ENCODE data around the gene PYHIN1.

The PYHIN1 gene

GRCh38 chr1:158946785-158947184, 15.4 kb downstream of the PYHIN1 start:
- no peaks in the 10 kb centered on the region for H3K9me3 Mint-ChIP-seq
- no peaks in the 10 kb centered on the region for H3K27me3 Mint-ChIP-seq
- peak overlapping the region; percentile 51 to 88 for H3K27ac Mint-ChIP-seq
- peaks cover 40 to 75% of the 10 kb centered on the region in 2 donors for H3K4me1 Mint-ChIP-seq (ENCODE audit: low read depth in 2 of 2)
- DNase-seq, result no peak
- ATAC-seq (replicated peaks), result no peak
- H3K4me3 Mint-ChIP-seq, result peak overlapping the region in 1 of 2 donors; percentile 52
- peaks cover 96% of the 10 kb centered on the region for H3K36me3 Mint-ChIP-seq (ENCODE audit: insufficient read depth)

GRCh38 chr1:158951956-158952355, 20.6 kb downstream of the PYHIN1 start:
- Mint-ChIP-seq H3K27me3 (no peaks in the 10 kb centered on the region), H3K4me1 (ENCODE audit: low read depth in 2 of 2) (peaks cover 25 to 39% of the 10 kb centered on the region in 2 donors), H3K36me3 (ENCODE audit: insufficient read depth) (peaks cover 60% of the 10 kb centered on the region), H3K9me3 (peaks cover 0 to 2% of the 10 kb centered on the region in 2 donors), H3K27ac (no peak overlapping the region), H3K4me3 (peak overlapping the region in 1 of 2 donors; percentile 13)
- DNase-seq, result no peak
- no peak for ATAC-seq (replicated peaks)

- H3K27me3 Mint-ChIP-seq, result no peaks in the 10 kb centered on the region
- H3K9me3 Mint-ChIP-seq, result peaks cover 0 to 2% of the 10 kb centered on the region in 2 donors
- peak overlapping the region in 1 of 2 donors; percentile 65 for H3K27ac Mint-ChIP-seq
- no peak for ATAC-seq (replicated peaks)
- peaks cover 23 to 34% of the 10 kb centered on the region in 2 donors for H3K4me1 Mint-ChIP-seq (ENCODE audit: low read depth in 2 of 2)
- H3K36me3 Mint-ChIP-seq (ENCODE audit: insufficient read depth), result peaks cover 56% of the 10 kb centered on the region
- peak overlapping the region in 1 of 2 donors; percentile 13 for H3K4me3 Mint-ChIP-seq
- DNase-seq, result no peak
Measured at GRCh38 chr1:158952416-158952815, 21.1 kb downstream of the PYHIN1 start.

- H3K4me1 Mint-ChIP-seq (ENCODE audit: low read depth in 2 of 2), result peaks cover 10 to 28% of the 10 kb centered on the region in 2 donors
- peaks cover 18% of the 10 kb centered on the region for H3K36me3 Mint-ChIP-seq (ENCODE audit: insufficient read depth)
- no peak overlapping the region for H3K4me3 Mint-ChIP-seq
- peaks cover 10 to 22% of the 10 kb centered on the region in 2 donors for H3K9me3 Mint-ChIP-seq
- no peak for ATAC-seq (replicated peaks)
- peak overlapping the region in 1 of 2 donors; percentile 1 for H3K27ac Mint-ChIP-seq
- DNase-seq, result no peak
- H3K27me3 Mint-ChIP-seq, result no peaks in the 10 kb centered on the region
Measured at GRCh38 chr1:158961178-158961577, 29.8 kb downstream of the PYHIN1 start.

GRCh38 chr1:158962983-158963382, 31.6 kb downstream of the PYHIN1 start:
- peak overlapping the region; percentile 78 to 92 for H3K27ac Mint-ChIP-seq
- peaks cover 18% of the 10 kb centered on the region for H3K36me3 Mint-ChIP-seq (ENCODE audit: insufficient read depth)
- H3K4me3 Mint-ChIP-seq, result peak overlapping the region in 1 of 2 donors; percentile 17
- peaks cover 10 to 29% of the 10 kb centered on the region in 2 donors for H3K4me1 Mint-ChIP-seq (ENCODE audit: low read depth in 2 of 2)
- ATAC-seq (replicated peaks) (no peak), DNase-seq (no peak)
- no peaks in the 10 kb centered on the region for H3K27me3 Mint-ChIP-seq
- peaks cover 10 to 22% of the 10 kb centered on the region in 2 donors for H3K9me3 Mint-ChIP-seq

GRCh38 chr1:158969166-158969565, 37.8 kb downstream of the PYHIN1 start:
- peaks cover 11 to 44% of the 10 kb centered on the region in 2 donors for H3K4me1 Mint-ChIP-seq (ENCODE audit: low read depth in 2 of 2)
- ATAC-seq (replicated peaks), result no peak
- peaks cover 12 to 19% of the 10 kb centered on the region in 2 donors for H3K9me3 Mint-ChIP-seq
- no peak overlapping the region for H3K4me3 Mint-ChIP-seq
- no peak for DNase-seq
- H3K27ac Mint-ChIP-seq, result peak overlapping the region in 1 of 2 donors; percentile 59
- H3K36me3 Mint-ChIP-seq (ENCODE audit: insufficient read depth), result peaks cover 3% of the 10 kb centered on the region
- H3K27me3 Mint-ChIP-seq, result no peaks in the 10 kb centered on the region

- ATAC-seq (replicated peaks) (no peak), DNase-seq (no peak)
- Mint-ChIP-seq H3K4me1 (ENCODE audit: low read depth in 2 of 2) (peaks cover 14 to 44% of the 10 kb centered on the region in 2 donors), H3K36me3 (ENCODE audit: insufficient read depth) (peaks cover 9% of the 10 kb centered on the region), H3K4me3 (no peak overlapping the region), H3K27ac (peak overlapping the region in 1 of 2 donors; percentile 59), H3K9me3 (peaks cover 9 to 12% of the 10 kb centered on the region in 2 donors), H3K27me3 (no peaks in the 10 kb centered on the region)
Measured at GRCh38 chr1:158969855-158970254, 38.5 kb downstream of the PYHIN1 start.

- Mint-ChIP-seq H3K4me3 (no peak overlapping the region), H3K27ac (peak overlapping the region; percentile 47 to 75), H3K4me1 (ENCODE audit: low read depth in 2 of 2) (peaks cover 19 to 58% of the 10 kb centered on the region in 2 donors), H3K9me3 (peaks cover 0 to 2% of the 10 kb centered on the region in 2 donors), H3K36me3 (ENCODE audit: insufficient read depth) (peaks cover 25% of the 10 kb centered on the region), H3K27me3 (no peaks in the 10 kb centered on the region)
- peak; percentile 60 for ATAC-seq (replicated peaks)
- DNase-seq, result no peak
Measured at GRCh38 chr1:158972841-158973240, 41.5 kb downstream of the PYHIN1 start.

- ATAC-seq (replicated peaks), result no peak
- no peaks in the 10 kb centered on the region for H3K27me3 Mint-ChIP-seq
- DNase-seq, result no peak
- H3K9me3 Mint-ChIP-seq, result no peaks in the 10 kb centered on the region
- peaks cover 25 to 63% of the 10 kb centered on the region in 2 donors for H3K4me1 Mint-ChIP-seq (ENCODE audit: low read depth in 2 of 2)
- peak overlapping the region; percentile 6 to 91 for H3K27ac Mint-ChIP-seq
- H3K36me3 Mint-ChIP-seq (ENCODE audit: insufficient read depth), result peaks cover 25% of the 10 kb centered on the region
- H3K4me3 Mint-ChIP-seq, result no peak overlapping the region
Measured at GRCh38 chr1:158976219-158976618, 44.9 kb downstream of the PYHIN1 start.

- Mint-ChIP-seq H3K4me3 (peak overlapping the region in 1 of 2 donors; percentile 33), H3K36me3 (ENCODE audit: insufficient read depth) (peaks cover 31% of the 10 kb centered on the region), H3K4me1 (ENCODE audit: low read depth in 2 of 2) (peaks cover 34 to 70% of the 10 kb centered on the region in 2 donors), H3K9me3 (peaks cover 0 to 6% of the 10 kb centered on the region in 2 donors), H3K27me3 (no peaks in the 10 kb centered on the region), H3K27ac (peak overlapping the region; percentile 60 to 67)
- ATAC-seq (replicated peaks) (peak; percentile 99), DNase-seq (peak; percentile 22 to 35 (median 24))
Measured at GRCh38 chr1:158978730-158979129, 47.4 kb downstream of the PYHIN1 start.

- peaks cover 31% of the 10 kb centered on the region for H3K36me3 Mint-ChIP-seq (ENCODE audit: insufficient read depth)
- H3K9me3 Mint-ChIP-seq, result peaks cover 0 to 6% of the 10 kb centered on the region in 2 donors
- H3K4me1 Mint-ChIP-seq (ENCODE audit: low read depth in 2 of 2), result peaks cover 36 to 75% of the 10 kb centered on the region in 2 donors
- no peak for DNase-seq
- H3K4me3 Mint-ChIP-seq, result peak overlapping the region in 1 of 2 donors; percentile 33
- ATAC-seq (replicated peaks), result no peak
- no peaks in the 10 kb centered on the region for H3K27me3 Mint-ChIP-seq
- H3K27ac Mint-ChIP-seq, result peak overlapping the region; percentile 60 to 67
Measured at GRCh38 chr1:158979229-158979628, 47.9 kb downstream of the PYHIN1 start.

- peaks cover 40 to 70% of the 10 kb centered on the region in 2 donors for H3K4me1 Mint-ChIP-seq (ENCODE audit: low read depth in 2 of 2)
- no peak for ATAC-seq (replicated peaks)
- H3K9me3 Mint-ChIP-seq, result peaks cover 0 to 6% of the 10 kb centered on the region in 2 donors
- no peaks in the 10 kb centered on the region for H3K27me3 Mint-ChIP-seq
- H3K27ac Mint-ChIP-seq, result peak overlapping the region in 1 of 2 donors; percentile 42
- no peak overlapping the region for H3K4me3 Mint-ChIP-seq
- DNase-seq, result no peak
- H3K36me3 Mint-ChIP-seq (ENCODE audit: insufficient read depth), result peaks cover 30% of the 10 kb centered on the region
Measured at GRCh38 chr1:158983235-158983634, 51.9 kb downstream of the PYHIN1 start.

GRCh38 chr1:158984386-158984785, 53.0 kb downstream of the PYHIN1 start:
- H3K36me3 Mint-ChIP-seq (ENCODE audit: insufficient read depth), result peaks cover 41% of the 10 kb centered on the region
- H3K4me3 Mint-ChIP-seq, result peak overlapping the region in 1 of 2 donors; percentile 49
- no peak for DNase-seq
- H3K4me1 Mint-ChIP-seq (ENCODE audit: low read depth in 2 of 2), result peaks cover 34 to 69% of the 10 kb centered on the region in 2 donors
- H3K27ac Mint-ChIP-seq, result peak overlapping the region; percentile 17 to 28
- no peaks in the 10 kb centered on the region for H3K27me3 Mint-ChIP-seq
- ATAC-seq (replicated peaks), result no peak
- H3K9me3 Mint-ChIP-seq, result peaks cover 0 to 6% of the 10 kb centered on the region in 2 donors

- Mint-ChIP-seq H3K9me3 (peaks cover 5 to 7% of the 10 kb centered on the region in 2 donors), H3K27ac (peak overlapping the region in 1 of 2 donors; percentile 16), H3K4me3 (no peak overlapping the region), H3K4me1 (ENCODE audit: low read depth in 2 of 2) (peaks cover 23 to 45% of the 10 kb centered on the region in 2 donors), H3K27me3 (no peaks in the 10 kb centered on the region), H3K36me3 (ENCODE audit: insufficient read depth) (peaks cover 56% of the 10 kb centered on the region)
- ATAC-seq (replicated peaks) (no peak), DNase-seq (no peak)
Measured at GRCh38 chr1:158989424-158989823, 58.1 kb downstream of the PYHIN1 start.

Data from effector memory CD8-positive, alpha-beta T cell (primary cell).